Adrenal gland (tissue), 12 donors: Measurements from ENCODE around the gene ELP5. TPM values are rescaled to one million over a fixed set of nuclear protein-coding genes. Genes with fewer than 3 reads are reported as not detected.

Source experiments
- DNase-seq, 7 donors: peaks; one replicate each; pipeline ENCODE4 v3.0.0-alpha.2; 2019 to 2020
- H3K27ac ChIP-seq, 5 donors: fragments of 200-600 bp; sonication (generic) in 4 of 5; 1 replicate in 3 of 5; 2 replicates in 2 of 5; pipeline versions ENCODE4 v1.5.1 to v1.8.0; 2016 to 2020; ENCODE audit warnings: mild to moderate bottlenecking in 1 of 5
- H3K27me3 ChIP-seq: fragments of 200-600 bp; 2 replicates; pipeline ENCODE4 v1.8.0; 2021
- H3K36me3 ChIP-seq, 2 donors: fragments of 200-600 bp; replicated peaks in 1 of 2; 1 replicate in 1 of 2; 2 replicates in 1 of 2; pipeline versions ENCODE4 v1.5.1 to v1.8.0; 2018 to 2022
- H3K4me1 ChIP-seq, 2 donors: fragments of 200-600 bp; replicated peaks in 1 of 2; 1 replicate in 1 of 2; 2 replicates in 1 of 2; pipeline versions ENCODE4 v1.5.1 to v1.8.0; 2018 to 2021
- H3K4me3 ChIP-seq, 4 donors: fragments of 200-600 bp; sonication (generic) in 3 of 4; one replicate each; pipeline ENCODE4 v1.5.1; 2016 to 2018
- H3K9me3 ChIP-seq, 3 donors: fragments of 200-600 bp; sonication (generic) in 1 of 3; replicated peaks in 1 of 3; 1 replicate in 2 of 3; 2 replicates in 1 of 3; pipeline versions ENCODE4 v1.5.1 to v1.8.0; 2016 to 2021
- CTCF ChIP-seq, 6 experiments: fragments of 450-650 bp in 4 of 6; fragments of 200-600 bp in 2 of 6; sonication (generic) in 1 of 6; IDR thresholded peaks; 1 replicate in 5 of 6; 2 replicates in 1 of 6; pipeline versions ENCODE4 v1.5.1 to v1.8.0; 2016 to 2021; ENCODE audit warnings: antibody characterized with exemption in 6 of 6, mild to moderate bottlenecking in 2 of 6, moderate library complexity in 1 of 6
- POLR2A ChIP-seq, 2 donors: fragments of 450-650 bp; IDR thresholded peaks; one replicate each; pipeline ENCODE4 v1.6.1; 2017; ENCODE audit warnings: antibody characterized with exemption in 2 of 2, mild to moderate bottlenecking in 2 of 2, moderate library complexity in 1 of 2
- WGBS, 4 donors: extraction: QIAGEN DNeasy Blood & Tissue Kit in 2 of 4; methylation state at CpG; one replicate each; pipeline versions ENCODE4 v1.1.5 to v1.1.7; 2013 to 2017; 5-methylcytosine and 5-hydroxymethylcytosine counted together
- intact Hi-C, 2 donors: fragments of 100-400 bp; cut with DNase I; formaldehyde crosslinking; loops; one replicate each; pipeline versions ENCODE4 v1.14.1 to v1.15.0; 2022 to 2023
- polyA plus RNA-seq, 3 donors: library from polyadenylated mRNA; stranded (reverse); fragments of 200-250 nt in 2 of 3; fragments of 350-450 nt in 1 of 3; fragmentation: Illumina TruSeq in 1 of 3; extraction: RNeasy Lipid Tissue Mini Kit (QIAGEN cat#74804) in 1 of 3; gene quantifications; one replicate each; pipeline ENCODE4 v1.2.3, GENCODE V29; 2013 to 2014
- total RNA-seq, 9 donors: library from RNA; depleted of rRNA in 4 of 9; stranded (reverse); fragments of >200 nt in 4 of 9; fragments of 120-200 nt in 1 of 9; fragmentation: NEBNext Ultra II Directional in 1 of 9; extraction: Animal tissue kit (Norgen Biotek cat#: 25700) in 1 of 9; gene quantifications; one replicate each; pipeline versions ENCODE4 v1.1.0 to v1.2.4, GENCODE V29; 2013 to 2023
- donor health status: healthy with polysubstance abuse.
- donor health status: Bipolar disorder and iron deficiency.
- donor health status: DM: yes; HTN: yes; CAD: no.
- donor health status: DM: no; HTN: no; CAD: no.
- donor health status: DM: no; HTN: no; CAD: no.
- donor health status: DM: yes; HTN: yes; CAD: no.

ELP5 gene
- total and polyA plus RNA-seq, 12 donors = 28.0 to 96.5 (median 61.3) TPM

GRCh38 chr17:7280519-7281073 lies 28.6 kb downstream of the ELP5 start:
- DNase-seq = peak; percentile 83 to 92 (median 87)
- 0 to 3% (median 1%) methylated on average over 13 to 29 of the region's 29 CpGs for WGBS, 4 donors
- Histone ChIP-seq H3K9me3 (no peaks in the 10 kb centered on the region), H3K36me3 (no peaks in the 10 kb centered on the region), H3K4me3 (peak overlapping the region in 2 of 4 donors; percentile 5 to 59), H3K27ac (peak overlapping the region; percentile 60 to 92 (median 85)), H3K27me3 (no peaks in the 10 kb centered on the region), H3K4me1 (peaks cover 18 to 21% of the 10 kb centered on the region in 2 donors)
- intact Hi-C loops = loop anchor here in 1 of 2 donors (2.0 to 5.0 kb wide), 2 partner anchors 16 to 62 kb away; no protein-coding TSS in a partner anchor
- TF ChIP-seq CTCF (IDR thresholded peaks at IDR 0.05) = peak; percentile 85 to 99 (median 96)
- peak in 1 of 2 donors; percentile 9 for TF ChIP-seq POLR2A (IDR thresholded peaks at IDR 0.05)

- Histone ChIP-seq H3K4me1 (peaks cover 18 to 21% of the 10 kb centered on the region in 2 donors), H3K27me3 (no peaks in the 10 kb centered on the region), H3K27ac (peak within 1 kb of the TSS; percentile 60 to 92 (median 85)), H3K4me3 (peak within 1 kb of the TSS in 3 of 4 donors; percentile 23 to 59 (median 36)), H3K9me3 (no peaks in the 10 kb centered on the region), H3K36me3 (no peaks in the 10 kb centered on the region)
- intact Hi-C loops = loop anchor here in 1 of 2 donors (2.0 to 5.0 kb wide), 2 partner anchors 15 to 61 kb away; no protein-coding TSS in a partner anchor
- WGBS, 4 donors = 0 to 1% (median 0%) methylated on average over 17 to 71 of the region's 71 CpGs
- TF ChIP-seq POLR2A (IDR thresholded peaks at IDR 0.05) (peak in 1 of 2 donors; percentile 52), CTCF (IDR thresholded peaks at IDR 0.05) (peak in 1 of 6 experiments; percentile 31)
- DNase-seq = peak; percentile 95 to 98 (median 97)
Observed at GRCh38 chr17:7281074-7281952, 29.3 kb downstream of the ELP5 start, which contains the start of gene SLC2A4. TSS of gene SLC2A4 (plus strand) at chr17:7281718. CDS start at chr17:7281935, 217 bp downstream.

- 0 to 2% (median 2%) methylated on average over 4 to 43 of the region's 43 CpGs for WGBS, 4 donors
- peak overlapping the region in 2 of 5 donors; percentile 50 to 92 for H3K27ac ChIP-seq
- peak; percentile 57 to 67 (median 63) for DNase-seq
- peak overlapping the region in 2 of 4 donors; percentile 36 to 59 for H3K4me3 ChIP-seq
- intact Hi-C loops = loop anchor here in 1 of 2 donors (2.0 to 5.0 kb wide), 2 partner anchors 15 to 60 kb away; no protein-coding TSS in a partner anchor
- H3K27me3 ChIP-seq = no peaks in the 10 kb centered on the region
- no peaks in the 10 kb centered on the region for H3K9me3 ChIP-seq
- TF ChIP-seq CTCF (IDR thresholded peaks at IDR 0.05) (no peak), POLR2A (IDR thresholded peaks at IDR 0.05) (no peak)
- H3K4me1 ChIP-seq = peaks cover 18 to 21% of the 10 kb centered on the region in 2 donors
- no peaks in the 10 kb centered on the region for H3K36me3 ChIP-seq
Observed at GRCh38 chr17:7281953-7282751, 30.1 kb downstream of the ELP5 start.
